Panc1 (cell line): ENCODE measurements around the gene TANC1.

Experiments
- TF ChIP-seq, protein P1 (sequence below): fragments of 450-650 bp; IDR thresholded peaks from 2 replicates; pipeline ENCODE4 v1.5.1; 2017; ENCODE audit warnings: mild to moderate bottlenecking
- TF ChIP-seq, protein P2 (sequence below), 2 experiments: IDR thresholded peaks; 2 replicates each; pipeline ENCODE4 v1.6.1; 2011 to 2012; ENCODE audit warnings: low read depth in 2 of 2, control low read depth in 1 of 2, low read length in 1 of 2, mild to moderate bottlenecking in 1 of 2, moderate library complexity in 1 of 2; ENCODE audit not compliant: insufficient read depth in 1 of 2

DNA sequence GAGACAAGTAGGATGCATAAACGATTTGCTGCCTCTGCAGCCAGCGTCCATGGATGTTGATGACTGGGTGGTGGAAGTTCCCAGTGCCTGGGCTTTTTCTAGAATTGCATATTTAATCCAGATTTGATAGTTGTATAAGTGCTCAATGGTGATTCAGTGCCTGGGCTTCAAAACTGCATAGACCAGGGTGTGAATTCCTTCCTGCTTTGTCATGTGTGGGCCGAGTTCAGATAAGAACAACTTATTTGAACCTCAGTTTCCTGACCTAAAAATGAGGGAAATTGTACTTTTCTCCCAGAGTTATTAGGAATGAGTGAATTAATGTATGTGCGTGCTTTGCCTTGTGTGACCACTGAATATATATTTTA lies 163.5 kb downstream of the TANC1 start:
- TF ChIP-seq, protein P1, sequence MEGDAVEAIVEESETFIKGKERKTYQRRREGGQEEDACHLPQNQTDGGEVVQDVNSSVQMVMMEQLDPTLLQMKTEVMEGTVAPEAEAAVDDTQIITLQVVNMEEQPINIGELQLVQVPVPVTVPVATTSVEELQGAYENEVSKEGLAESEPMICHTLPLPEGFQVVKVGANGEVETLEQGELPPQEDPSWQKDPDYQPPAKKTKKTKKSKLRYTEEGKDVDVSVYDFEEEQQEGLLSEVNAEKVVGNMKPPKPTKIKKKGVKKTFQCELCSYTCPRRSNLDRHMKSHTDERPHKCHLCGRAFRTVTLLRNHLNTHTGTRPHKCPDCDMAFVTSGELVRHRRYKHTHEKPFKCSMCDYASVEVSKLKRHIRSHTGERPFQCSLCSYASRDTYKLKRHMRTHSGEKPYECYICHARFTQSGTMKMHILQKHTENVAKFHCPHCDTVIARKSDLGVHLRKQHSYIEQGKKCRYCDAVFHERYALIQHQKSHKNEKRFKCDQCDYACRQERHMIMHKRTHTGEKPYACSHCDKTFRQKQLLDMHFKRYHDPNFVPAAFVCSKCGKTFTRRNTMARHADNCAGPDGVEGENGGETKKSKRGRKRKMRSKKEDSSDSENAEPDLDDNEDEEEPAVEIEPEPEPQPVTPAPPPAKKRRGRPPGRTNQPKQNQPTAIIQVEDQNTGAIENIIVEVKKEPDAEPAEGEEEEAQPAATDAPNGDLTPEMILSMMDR, result no peak
- TF ChIP-seq, protein P2, sequence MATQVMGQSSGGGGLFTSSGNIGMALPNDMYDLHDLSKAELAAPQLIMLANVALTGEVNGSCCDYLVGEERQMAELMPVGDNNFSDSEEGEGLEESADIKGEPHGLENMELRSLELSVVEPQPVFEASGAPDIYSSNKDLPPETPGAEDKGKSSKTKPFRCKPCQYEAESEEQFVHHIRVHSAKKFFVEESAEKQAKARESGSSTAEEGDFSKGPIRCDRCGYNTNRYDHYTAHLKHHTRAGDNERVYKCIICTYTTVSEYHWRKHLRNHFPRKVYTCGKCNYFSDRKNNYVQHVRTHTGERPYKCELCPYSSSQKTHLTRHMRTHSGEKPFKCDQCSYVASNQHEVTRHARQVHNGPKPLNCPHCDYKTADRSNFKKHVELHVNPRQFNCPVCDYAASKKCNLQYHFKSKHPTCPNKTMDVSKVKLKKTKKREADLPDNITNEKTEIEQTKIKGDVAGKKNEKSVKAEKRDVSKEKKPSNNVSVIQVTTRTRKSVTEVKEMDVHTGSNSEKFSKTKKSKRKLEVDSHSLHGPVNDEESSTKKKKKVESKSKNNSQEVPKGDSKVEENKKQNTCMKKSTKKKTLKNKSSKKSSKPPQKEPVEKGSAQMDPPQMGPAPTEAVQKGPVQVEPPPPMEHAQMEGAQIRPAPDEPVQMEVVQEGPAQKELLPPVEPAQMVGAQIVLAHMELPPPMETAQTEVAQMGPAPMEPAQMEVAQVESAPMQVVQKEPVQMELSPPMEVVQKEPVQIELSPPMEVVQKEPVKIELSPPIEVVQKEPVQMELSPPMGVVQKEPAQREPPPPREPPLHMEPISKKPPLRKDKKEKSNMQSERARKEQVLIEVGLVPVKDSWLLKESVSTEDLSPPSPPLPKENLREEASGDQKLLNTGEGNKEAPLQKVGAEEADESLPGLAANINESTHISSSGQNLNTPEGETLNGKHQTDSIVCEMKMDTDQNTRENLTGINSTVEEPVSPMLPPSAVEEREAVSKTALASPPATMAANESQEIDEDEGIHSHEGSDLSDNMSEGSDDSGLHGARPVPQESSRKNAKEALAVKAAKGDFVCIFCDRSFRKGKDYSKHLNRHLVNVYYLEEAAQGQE (IDR thresholded peaks at IDR 0.05; ENCODE audit: insufficient read depth in 1 of 2, low read depth in 2 of 2, low read length in 1 of 2), result no peak
